CD4-positive, alpha-beta T cell treated with Interleukin-15 for 1 hour (primary cell): ENCODE results near the gene SCRN2.

ENCODE experiments used
- DNase-seq: peaks from one replicate; pipeline ENCODE4 v3.0.0-alpha.2; 2020

The SCRN2 gene

GRCh38 chr17:47802341-47803022 lies 38.6 kb downstream of the SCRN2 start:
- DNase-seq: peak; percentile 58

GRCh38 chr17:47801906-47802305 lies 39.2 kb downstream of the SCRN2 start:
- no peak for DNase-seq

DNA sequence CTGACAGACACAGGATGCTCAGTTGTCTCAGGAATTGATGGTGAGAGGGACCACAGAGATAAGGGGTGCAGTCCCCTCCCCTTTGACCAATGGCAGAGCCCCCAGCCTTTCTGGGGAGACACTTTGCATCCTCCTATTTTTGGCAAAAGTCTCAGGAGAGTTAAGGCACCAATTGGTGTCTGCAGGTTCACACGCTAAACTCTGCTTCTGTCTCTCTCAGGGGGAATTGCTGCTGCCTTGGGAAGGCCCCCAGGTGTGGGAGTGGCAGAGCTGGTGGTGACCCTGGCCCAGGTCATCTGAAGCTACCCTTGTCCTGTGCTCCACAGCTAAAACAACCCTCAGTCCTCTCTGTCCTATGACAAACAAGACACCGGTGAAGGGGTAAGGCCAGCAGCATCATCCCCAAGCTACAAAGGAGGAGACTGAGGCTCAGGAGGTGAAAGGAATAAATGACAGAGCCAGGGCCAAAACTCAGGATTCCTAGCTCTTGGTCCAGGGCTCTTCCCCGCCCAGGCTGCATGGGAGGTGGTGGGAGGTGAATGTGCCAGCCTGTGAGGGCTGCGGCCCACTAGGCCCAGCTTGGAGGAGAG lies 39.8 kb downstream of the SCRN2 start:
- DNase-seq: no peak

DNA sequence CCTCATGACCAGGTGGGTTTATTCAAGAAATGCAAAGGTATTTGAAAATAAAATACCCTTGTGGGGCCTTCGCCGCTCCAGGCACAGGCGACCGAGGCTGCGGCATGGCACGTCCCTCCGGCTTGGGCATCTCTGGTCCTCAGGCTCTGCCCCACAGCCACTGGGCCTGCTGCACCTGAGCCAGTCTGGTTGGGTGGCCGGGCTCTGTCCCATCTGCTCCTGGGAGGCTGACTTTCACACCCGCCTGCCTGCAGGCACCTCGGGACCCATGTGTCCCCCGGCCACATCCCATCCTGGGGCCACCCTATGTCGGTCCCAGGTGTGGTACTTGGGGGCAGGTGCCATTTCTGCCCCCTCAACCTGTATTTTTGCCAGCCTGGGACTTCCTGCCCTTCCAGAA lies 40.4 kb downstream of the SCRN2 start:
- DNase-seq: no peak

- DNase-seq: no peak
Observed at GRCh38 chr17:47797797-47798196, 43.3 kb downstream of the SCRN2 start.

DNA sequence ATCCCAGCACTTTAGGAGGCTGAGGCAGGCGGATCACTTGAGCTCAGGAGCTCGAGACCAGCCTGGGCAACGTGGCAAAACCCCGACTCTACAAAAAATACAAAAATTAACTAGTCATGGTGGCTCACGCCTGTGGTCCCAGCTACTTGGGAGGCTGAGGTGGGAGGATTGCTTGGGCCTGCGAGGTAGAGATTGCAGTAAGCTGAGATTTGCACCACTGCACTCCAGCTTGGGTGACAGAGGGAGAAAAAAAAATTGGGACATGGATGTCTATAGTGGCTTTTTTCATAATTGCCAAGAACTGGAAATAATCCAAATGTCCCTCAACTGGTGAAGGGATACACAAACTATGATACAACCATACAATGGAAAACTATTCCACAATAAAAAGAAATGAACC lies 48.1 kb downstream of the SCRN2 start:
- no peak for DNase-seq

GRCh38 chr17:47792457-47792856 lies 48.6 kb downstream of the SCRN2 start:
- no peak for DNase-seq

DNA sequence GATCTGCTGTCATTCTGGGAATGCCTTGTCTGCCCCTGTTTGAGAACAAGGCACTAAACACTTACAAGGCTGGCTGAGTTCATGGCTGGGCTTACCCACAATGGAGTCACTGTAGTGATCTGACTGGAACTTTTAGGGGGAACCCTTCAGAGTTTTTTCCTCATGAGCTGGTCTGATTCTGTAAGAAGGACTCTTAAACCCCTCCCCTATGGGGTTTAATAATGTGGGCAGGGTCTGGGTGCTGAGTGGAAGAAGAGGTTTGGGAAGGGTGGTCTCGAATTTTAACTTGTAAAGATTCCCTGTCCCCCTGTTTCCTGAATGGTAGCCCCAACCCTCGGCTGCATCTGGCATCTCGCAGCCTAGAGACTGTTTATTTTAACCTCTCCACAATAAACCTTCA lies 50.0 kb downstream of the SCRN2 start:
- no peak for DNase-seq

- peak; percentile 38 for DNase-seq
Observed at GRCh38 chr17:47789611-47790561, 51.2 kb downstream of the SCRN2 start.
